Uterus (tissue), 4 donors: ENCODE measurements around the gene BICDL2. TPM values are rescaled to one million over a fixed set of nuclear protein-coding genes. Genes with fewer than 3 reads are reported as not detected.

Experiments used
- DNase-seq, 2 donors: peaks; one replicate each; pipeline ENCODE4 v3.0.0-alpha.2; 2019 to 2020
- H3K27ac ChIP-seq, 2 donors: fragments of 200-600 bp; sonication (generic); 1 replicate in 1 of 2; 2 replicates in 1 of 2; pipeline ENCODE4 v1.5.1; 2016 to 2018
- H3K27me3 ChIP-seq, 2 donors: fragments of 200-600 bp; sonication (generic); one replicate each; pipeline ENCODE4 v1.5.1; 2018 to 2019; ENCODE audit warnings: control low read depth in 1 of 2
- H3K36me3 ChIP-seq, 2 donors: fragments of 200-600 bp; sonication (generic); one replicate each; pipeline ENCODE4 v1.5.1; 2019; ENCODE audit warnings: control low read depth in 1 of 2
- H3K4me1 ChIP-seq, 2 donors: fragments of 200-600 bp; sonication (generic); one replicate each; pipeline ENCODE4 v1.5.1; 2018 to 2019; ENCODE audit warnings: control low read depth in 1 of 2
- H3K4me3 ChIP-seq, 2 donors: fragments of 200-600 bp; sonication (generic); 1 replicate in 1 of 2; 2 replicates in 1 of 2; pipeline ENCODE4 v1.5.1; 2018 to 2019; ENCODE audit warnings: mild to moderate bottlenecking in 1 of 2
- H3K9me3 ChIP-seq, 2 donors: fragments of 200-600 bp; sonication (generic); one replicate each; pipeline ENCODE4 v1.5.1; 2019; ENCODE audit warnings: control low read depth in 1 of 2
- CTCF ChIP-seq, 4 experiments: fragments of 200-600 bp in 2 of 4; fragments of 450-650 bp in 2 of 4; sonication (generic) in 2 of 4; IDR thresholded peaks; one replicate each; pipeline ENCODE4 v1.5.1; 2016 to 2019; ENCODE audit warnings: antibody characterized with exemption in 4 of 4, mild to moderate bottlenecking in 2 of 4, moderate library complexity in 1 of 4
- POLR2A ChIP-seq, 2 donors: fragments of 450-650 bp; IDR thresholded peaks; one replicate each; pipeline ENCODE4 v1.6.1; 2016; ENCODE audit warnings: antibody characterized with exemption in 2 of 2, mild to moderate bottlenecking in 1 of 2, moderate library complexity in 1 of 2
- intact Hi-C: fragments of 100-400 bp; cut with DNase I; formaldehyde crosslinking; loops from one replicate; pipeline ENCODE4 v1.15.1; 2023; ENCODE audit warnings: low total_unique reads
- total RNA-seq, 4 donors: library from RNA; depleted of rRNA in 3 of 4; stranded (reverse); fragments of >200 nt in 3 of 4; gene quantifications; one replicate each; pipeline versions ENCODE4 v1.1.0 to v1.2.4, GENCODE V29; 2014 to 2023
- donor health status: DM: yes; HTN: yes; CAD: no.

Gene BICDL2
- total RNA-seq, 4 donors from 2014 or later: 0.26 to 1.9 (median 0.29) TPM; not detected in 1

- intact Hi-C loops: no loop called here
- Histone ChIP-seq H3K27ac (no peak overlapping the region), H3K4me1 (peaks cover 0 to 10% of the 10 kb centered on the region in 2 donors), H3K27me3 (peaks cover 5 to 12% of the 10 kb centered on the region in 2 donors), H3K36me3 (no peaks in the 10 kb centered on the region), H3K4me3 (no peak overlapping the region), H3K9me3 (no peaks in the 10 kb centered on the region)
- DNase-seq: no peak
- TF ChIP-seq POLR2A (IDR thresholded peaks at IDR 0.05): no peak
- no peak for TF ChIP-seq CTCF (IDR thresholded peaks at IDR 0.05)
Measured at GRCh38 chr16:3029491-3030221, 7.1 kb downstream of the BICDL2 start.

GRCh38 chr16:3028716-3029319, 7.9 kb downstream of the BICDL2 start:
- Histone ChIP-seq H3K27ac (no peak overlapping the region), H3K36me3 (no peaks in the 10 kb centered on the region), H3K9me3 (no peaks in the 10 kb centered on the region), H3K4me3 (no peak overlapping the region), H3K4me1 (peaks cover 0 to 10% of the 10 kb centered on the region in 2 donors), H3K27me3 (peaks cover 5 to 12% of the 10 kb centered on the region in 2 donors)
- TF ChIP-seq CTCF (IDR thresholded peaks at IDR 0.05) (no peak), POLR2A (IDR thresholded peaks at IDR 0.05) (no peak)
- DNase-seq: no peak
- intact Hi-C loops: no loop called here

- intact Hi-C loops: no loop called here
- DNase-seq: peak; percentile 54
Measured at GRCh38 chr16:3027983-3028715, 8.6 kb downstream of the BICDL2 start.

GRCh38 chr16:3027489-3027795, 9.3 kb downstream of the BICDL2 start:
- TF ChIP-seq POLR2A (IDR thresholded peaks at IDR 0.05) (no peak), CTCF (IDR thresholded peaks at IDR 0.05) (no peak)
- H3K9me3 ChIP-seq: no peaks in the 10 kb centered on the region
- intact Hi-C loops: no loop called here
- no peak overlapping the region for H3K4me3 ChIP-seq
- peaks cover 5 to 12% of the 10 kb centered on the region in 2 donors for H3K27me3 ChIP-seq
- no peak for DNase-seq
- peaks cover 0 to 23% of the 10 kb centered on the region in 2 donors for H3K4me1 ChIP-seq
- H3K27ac ChIP-seq: no peak overlapping the region
- H3K36me3 ChIP-seq: no peaks in the 10 kb centered on the region

More at GRCh38 chr16:3027983-3028715, 8.6 kb downstream of the BICDL2 start:
- Histone ChIP-seq H3K4me3 (no peak overlapping the region), H3K27me3 (peaks cover 5 to 12% of the 10 kb centered on the region in 2 donors), H3K27ac (no peak overlapping the region), H3K4me1 (peaks cover 0 to 16% of the 10 kb centered on the region in 2 donors), H3K36me3 (no peaks in the 10 kb centered on the region), H3K9me3 (no peaks in the 10 kb centered on the region)
- TF ChIP-seq POLR2A (IDR thresholded peaks at IDR 0.05): no peak
- TF ChIP-seq CTCF (IDR thresholded peaks at IDR 0.05): peak; percentile 51 to 64 (median 56)
